Kidney (tissue), 14 donors: ENCODE results near the gene DNHD1. TPM values are rescaled to one million over a fixed set of nuclear protein-coding genes. Genes with fewer than 3 reads are reported as not detected.

Experiments
- DNase-seq, 5 donors: peaks; one replicate each; pipeline ENCODE4 v3.0.0-alpha.2; 2013 to 2020
- FAIRE-seq: peaks from 2 replicates; lab custom pipeline; 2012; peaks lifted over from hg19 to GRCh38; lab: Jason Lieb, UNC
- H3K27ac ChIP-seq, 2 donors: one replicate each; pipeline ENCODE4 v1.7.0; 2013; ENCODE audit warnings: low read depth in 2 of 2, low read length in 2 of 2, inconsistent platforms in 1 of 2
- H3K27me3 ChIP-seq: one replicate; pipeline ENCODE4 v1.7.1; 2013; ENCODE audit warnings: low read length, inconsistent platforms; ENCODE audit not compliant: control insufficient read depth, insufficient read depth
- H3K36me3 ChIP-seq, 3 donors: one replicate each; pipeline versions ENCODE4 v1.7.0 to v1.7.1; 2013; ENCODE audit warnings: low read length in 3 of 3, control low read depth in 1 of 3, inconsistent platforms in 1 of 3; ENCODE audit not compliant: insufficient read depth in 3 of 3, control insufficient read depth in 2 of 3
- H3K4me1 ChIP-seq, 3 donors: one replicate each; pipeline versions ENCODE4 v1.7.0 to v1.7.1; 2013; ENCODE audit warnings: low read length in 3 of 3, inconsistent platforms in 1 of 3, low read depth in 1 of 3; ENCODE audit not compliant: control insufficient read depth in 2 of 3, insufficient read depth in 2 of 3
- H3K4me3 ChIP-seq, 3 donors: one replicate each; pipeline versions ENCODE4 v1.7.0 to v1.8.1; 2013; ENCODE audit warnings: low read length in 3 of 3, control low read depth in 1 of 3, inconsistent platforms in 1 of 3
- H3K9ac ChIP-seq, 3 donors: one replicate each; pipeline versions ENCODE4 v1.7.0 to v1.7.1; 2013; ENCODE audit warnings: low read length in 3 of 3, control low read depth in 1 of 3, inconsistent platforms in 1 of 3
- H3K9me3 ChIP-seq, 3 donors: one replicate each; pipeline versions ENCODE4 v1.7.0 to v1.7.1; 2013; ENCODE audit warnings: low read length in 3 of 3, control low read depth in 1 of 3, inconsistent platforms in 1 of 3; ENCODE audit not compliant: control insufficient read depth in 2 of 3, insufficient read depth in 1 of 3
- intact Hi-C: fragments of 100-400 bp; cut with DNase I; formaldehyde crosslinking; loops from one replicate; pipeline ENCODE4 v1.11.1; 2022
- polyA plus RNA-seq: library from polyadenylated mRNA; stranded (reverse); fragments of 350-450 nt; fragmentation: Illumina TruSeq; extraction: RNeasy Lipid Tissue Mini Kit (QIAGEN cat#74804); gene quantifications from one replicate; pipeline ENCODE4 v1.2.3, GENCODE V29; 2014; ENCODE audit warnings: low read depth, low replicate concordance; ENCODE audit not compliant: insufficient read depth
- total RNA-seq: library from RNA; stranded (reverse); fragmentation: NEBNext Ultra II Directional; extraction: Animal tissue kit (Norgen Biotek cat#: 25700); gene quantifications from one replicate; pipeline ENCODE4 v1.2.1, GENCODE V29; 2021
- TF ChIP-seq, protein P1 (sequence below): IDR thresholded peaks from 3 replicates; pipeline ENCODE4 v1.5.1; 2012; ENCODE audit warnings: mild to moderate bottlenecking, moderate library complexity, borderline replicate concordance; ENCODE audit not compliant: insufficient read depth; ENCODE audit errors: extremely low read depth
- donor health status: control.
- donor health status: control.
- donor health status: control.
- donor health status: control.
- donor health status: control.
- donor health status: DM: yes; HTN: yes; CAD: no.
- donor health status: Normal renal cell carcinoma (clear cell type).

Gene DNHD1
- total and polyA plus RNA-seq, 2 donors from 2014 or later: 3.5 to 10.1 TPM

DNA sequence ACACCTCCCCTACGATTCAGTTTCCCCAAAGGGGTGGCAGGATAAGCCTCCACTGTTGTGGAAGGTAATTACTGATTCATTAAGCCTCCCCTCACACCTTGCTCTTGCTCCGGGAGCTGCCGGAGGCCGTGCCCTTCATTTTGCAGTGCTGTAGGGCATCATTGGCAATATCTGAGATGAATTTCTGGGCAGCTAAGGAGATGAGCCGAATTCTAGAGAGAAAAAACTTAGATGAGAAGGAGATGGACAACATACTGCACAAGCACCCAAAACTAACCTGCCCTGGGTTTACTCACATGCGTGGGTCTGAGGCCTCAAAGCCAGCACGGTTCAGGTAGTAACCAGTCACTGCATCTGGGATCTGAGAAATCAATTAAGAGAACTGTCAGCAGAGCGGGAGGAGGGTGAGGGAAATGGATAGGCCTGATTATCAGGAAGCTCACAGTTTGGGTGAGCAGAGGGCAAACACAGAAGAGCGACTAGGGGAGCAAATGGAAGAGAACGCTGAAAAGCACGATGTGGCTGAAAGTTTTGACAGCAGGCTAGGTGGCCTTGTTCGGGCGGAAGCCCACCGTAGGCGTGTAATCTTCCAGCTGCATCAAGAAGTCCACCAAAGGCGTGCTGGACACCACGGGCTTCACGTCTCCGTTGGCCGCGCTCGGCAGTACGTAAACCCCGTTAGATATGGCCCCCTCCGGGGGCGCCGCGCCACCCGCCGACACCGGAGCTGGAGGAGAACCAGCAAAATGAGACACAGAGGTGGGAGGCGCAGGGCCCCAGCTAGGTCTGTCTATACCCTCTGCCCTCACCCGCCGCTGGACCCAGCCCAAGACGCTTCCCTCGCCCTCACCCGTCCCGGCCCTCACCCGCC, 114.2 kb downstream of the DNHD1 start:
- TF ChIP-seq, protein P1, sequence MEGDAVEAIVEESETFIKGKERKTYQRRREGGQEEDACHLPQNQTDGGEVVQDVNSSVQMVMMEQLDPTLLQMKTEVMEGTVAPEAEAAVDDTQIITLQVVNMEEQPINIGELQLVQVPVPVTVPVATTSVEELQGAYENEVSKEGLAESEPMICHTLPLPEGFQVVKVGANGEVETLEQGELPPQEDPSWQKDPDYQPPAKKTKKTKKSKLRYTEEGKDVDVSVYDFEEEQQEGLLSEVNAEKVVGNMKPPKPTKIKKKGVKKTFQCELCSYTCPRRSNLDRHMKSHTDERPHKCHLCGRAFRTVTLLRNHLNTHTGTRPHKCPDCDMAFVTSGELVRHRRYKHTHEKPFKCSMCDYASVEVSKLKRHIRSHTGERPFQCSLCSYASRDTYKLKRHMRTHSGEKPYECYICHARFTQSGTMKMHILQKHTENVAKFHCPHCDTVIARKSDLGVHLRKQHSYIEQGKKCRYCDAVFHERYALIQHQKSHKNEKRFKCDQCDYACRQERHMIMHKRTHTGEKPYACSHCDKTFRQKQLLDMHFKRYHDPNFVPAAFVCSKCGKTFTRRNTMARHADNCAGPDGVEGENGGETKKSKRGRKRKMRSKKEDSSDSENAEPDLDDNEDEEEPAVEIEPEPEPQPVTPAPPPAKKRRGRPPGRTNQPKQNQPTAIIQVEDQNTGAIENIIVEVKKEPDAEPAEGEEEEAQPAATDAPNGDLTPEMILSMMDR: no peak
- peak overlapping the region; percentile 57 to 78 (median 76) for H3K4me3 ChIP-seq
- peak overlapping the region; percentile 18 to 82 (median 68) for H3K9ac ChIP-seq
- peaks cover 3 to 28% (median 26%) of the 10 kb centered on the region in 3 donors for H3K4me1 ChIP-seq
- DNase-seq: peak; percentile 23 to 91 (median 44)
- peak overlapping the region; percentile 69 to 85 for H3K27ac ChIP-seq
- intact Hi-C loops: no loop called here
- no peaks in the 10 kb centered on the region for H3K9me3 ChIP-seq
- no peak for FAIRE-seq
- peaks cover 24 to 52% (median 34%) of the 10 kb centered on the region in 3 donors for H3K36me3 ChIP-seq
- no peaks in the 10 kb centered on the region for H3K27me3 ChIP-seq

DNA sequence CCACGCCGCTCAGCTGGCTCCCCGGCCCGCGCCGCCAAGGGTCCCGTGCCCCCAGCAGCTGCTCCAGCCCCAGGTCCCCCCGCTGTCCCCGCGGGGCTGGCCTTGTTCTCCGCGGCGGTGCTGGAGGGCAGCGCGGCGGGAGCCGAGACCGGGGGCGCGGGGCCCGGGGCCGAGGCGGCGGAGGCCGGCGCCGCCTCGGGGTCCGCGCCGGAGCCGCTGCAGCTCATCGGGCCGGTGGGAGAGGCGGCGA, 114.8 kb downstream of the DNHD1 start:
- peak overlapping the region; percentile 69 to 94 for H3K27ac ChIP-seq
- no peaks in the 10 kb centered on the region for H3K27me3 ChIP-seq
- intact Hi-C loops: no loop called here
- peaks cover 24 to 52% (median 34%) of the 10 kb centered on the region in 3 donors for H3K36me3 ChIP-seq
- TF ChIP-seq, protein P1: no peak
- DNase-seq (no peak), FAIRE-seq (no peak)
- peaks cover 0 to 23% (median 21%) of the 10 kb centered on the region in 3 donors for H3K4me1 ChIP-seq
- H3K9me3 ChIP-seq: no peaks in the 10 kb centered on the region
- H3K4me3 ChIP-seq: peak overlapping the region; percentile 57 to 78 (median 76)
- peak overlapping the region in 2 of 3 donors; percentile 68 to 82 for H3K9ac ChIP-seq

- Histone ChIP-seq H3K4me3 (peak within 1 kb of the TSS; percentile 78 to 87 (median 84)), H3K27ac (peak within 1 kb of the TSS; percentile 94 to 100), H3K27me3 (no peaks in the 10 kb centered on the region), H3K4me1 (peaks cover 0 to 22% (median 18%) of the 10 kb centered on the region in 3 donors), H3K9ac (peak within 1 kb of the TSS; percentile 82 to 99 (median 84)), H3K9me3 (no peaks in the 10 kb centered on the region), H3K36me3 (peaks cover 24 to 52% (median 34%) of the 10 kb centered on the region in 3 donors)
- intact Hi-C loops: no loop called here
- peak; percentile 3 for FAIRE-seq
- TF ChIP-seq, protein P1: peak; percentile 21
- DNase-seq: peak; percentile 97 to 100 (median 97)
These were observed 115.3 kb downstream of the DNHD1 start, which contains the start of gene TAF10 for GRCh38 chr11:6612213-6613041. Gene TAF10 (minus strand): TSS chr11:6612216. CDS start chr11:6612189, 27 bp downstream.
